ENCODE data around the gene GSTO1. TPM values are rescaled to one million over a fixed set of nuclear protein-coding genes. Genes with fewer than 3 reads are reported as not detected.

GSTO1 gene
- polyA plus RNA-seq, 3 donors = 51.6 to 145 (median 71.4) TPM

- no peak overlapping the region for H3K27ac ChIP-seq (ENCODE audit: low read depth, low read length)
- 67 to 68% (median 67%) methylated on average over 17 of the region's 17 CpGs for WGBS, 3 donors
These were observed 43.3 kb downstream of the GSTO1 start for GRCh38 chr10:104297697-104298660.

- no peak overlapping the region for H3K27ac ChIP-seq (ENCODE audit: low read depth, low read length)
- WGBS, 3 donors = 47 to 83% (median 47%) methylated on average over 13 of the region's 13 CpGs
These were observed 44.6 kb downstream of the GSTO1 start for GRCh38 chr10:104299031-104299904.

- WGBS, 3 donors = 60 to 80% (median 63%) methylated on average over 12 of the region's 12 CpGs
These were observed 45.5 kb downstream of the GSTO1 start for GRCh38 chr10:104300002-104300735.

GRCh38 chr10:104300736-104301292 lies 46.1 kb downstream of the GSTO1 start:
- no peak overlapping the region for H3K27ac ChIP-seq (ENCODE audit: low read depth, low read length)
- 29 to 52% (median 37%) methylated on average over 7 of the region's 7 CpGs for WGBS, 3 donors

More at GRCh38 chr10:104300002-104300735, 45.5 kb downstream of the GSTO1 start:
- no peak overlapping the region for H3K27ac ChIP-seq (ENCODE audit: low read depth, low read length)

- H3K27ac ChIP-seq (ENCODE audit: low read depth, low read length) = no peak overlapping the region
- 68 to 81% (median 74%) methylated on average over 3 of the region's 3 CpGs for WGBS, 3 donors
These were observed 47.4 kb downstream of the GSTO1 start for GRCh38 chr10:104301907-104302690.

GRCh38 chr10:104303594-104304355 lies 49.1 kb downstream of the GSTO1 start:
- 46 to 52% (median 48%) methylated on average over 2 of the region's 2 CpGs for WGBS, 3 donors

GRCh38 chr10:104304356-104304745 lies 49.7 kb downstream of the GSTO1 start:
- 89 to 94% (median 92%) methylated on average over 4 of the region's 4 CpGs for WGBS, 3 donors

More at GRCh38 chr10:104303594-104304355, 49.1 kb downstream of the GSTO1 start:
- H3K27ac ChIP-seq (ENCODE audit: low read depth, low read length) = no peak overlapping the region

GRCh38 chr10:104304927-104305326 lies 50.2 kb downstream of the GSTO1 start:
- WGBS, 3 donors = 58 to 73% (median 70%) methylated on average over 8 of the region's 8 CpGs
- no peak overlapping the region for H3K27ac ChIP-seq (ENCODE audit: low read depth, low read length)

More at GRCh38 chr10:104304356-104304745, 49.7 kb downstream of the GSTO1 start:
- no peak overlapping the region for H3K27ac ChIP-seq (ENCODE audit: low read depth, low read length)

GRCh38 chr10:104306897-104307296 lies 52.2 kb downstream of the GSTO1 start:
- 69 to 90% (median 78%) methylated on average over 3 of the region's 3 CpGs for whole genome bisulfite sequencing, 3 donors
- no peak overlapping the region for H3K27ac ChIP-seq (ENCODE audit: low read depth, low read length)

- WGBS, 3 donors = 68 to 74% (median 70%) methylated on average over 10 of the region's 10 CpGs
- no peak overlapping the region for H3K27ac ChIP-seq (ENCODE audit: low read depth, low read length)
These were observed 53.1 kb downstream of the GSTO1 start for GRCh38 chr10:104307576-104308438.

GRCh38 chr10:104308439-104308903 lies 53.8 kb downstream of the GSTO1 start:
- WGBS, 3 donors = 55 to 88% (median 79%) methylated on average over 4 of the region's 4 CpGs
- H3K27ac ChIP-seq (ENCODE audit: low read depth, low read length) = no peak overlapping the region

- 75 to 79% (median 77%) methylated on average over 15 of the region's 15 CpGs for WGBS, 3 donors
- no peak overlapping the region for H3K27ac ChIP-seq (ENCODE audit: low read depth, low read length)
These were observed 55.6 kb downstream of the GSTO1 start for GRCh38 chr10:104309980-104310978.

GRCh38 chr10:104311184-104311720 lies 56.6 kb downstream of the GSTO1 start:
- peak overlapping the region; percentile 63 for H3K27ac ChIP-seq (ENCODE audit: low read depth, low read length)
- WGBS, 3 donors = 85 to 88% (median 87%) methylated on average over 5 of the region's 5 CpGs
